ENCODE measurements around the gene PSMD10. TPM values are rescaled to one million over a fixed set of nuclear protein-coding genes. Genes with fewer than 3 reads are reported as not detected.

PSMD10 gene
- total and polyA plus RNA-seq, 2 of the 8 experiments (the other 6 are each of a cell fraction or from before 2014, with no cell fraction given): 49.9 to 79.9 TPM

- Histone ChIP-seq H3K14ac (ENCODE audit: insufficient read length) (no peak overlapping the region), H2BK15ac (ENCODE audit: low read length) (no peak overlapping the region), H3K79me2 (ENCODE audit: control insufficient read depth in 1 of 2, insufficient read depth in 2 of 2, low read length in 2 of 2) (no peaks in the 10 kb centered on the region), H4K5ac (ENCODE audit: insufficient read length, low read depth, low read length) (no peak overlapping the region), H3K23ac (ENCODE audit: insufficient read length) (no peak overlapping the region), H2BK12ac (ENCODE audit: low read depth, low read length) (no peak overlapping the region), H2BK5ac (ENCODE audit: low read depth, low read length) (no peak overlapping the region), H2AK5ac (ENCODE audit: low read depth, low read length) (no peak overlapping the region), H3K4me1 (replicated peaks in 1 of 4; ENCODE audit: control insufficient read depth in 3 of 4, insufficient read depth in 4 of 4, low read length in 3 of 4) (no peaks in the 10 kb centered on the region), H3K27ac (ENCODE audit: low read depth, low read length) (no peak overlapping the region), H3K36me3 (ENCODE audit: control insufficient read depth in 2 of 4, insufficient read depth in 4 of 4, low read length in 3 of 4) (no peaks in the 10 kb centered on the region), H3K4me2 (ENCODE audit: insufficient read depth in 1 of 2, low read depth in 2 of 2, low read length in 2 of 2) (no peak overlapping the region), H3K9me3 (ENCODE audit: insufficient read depth in 2 of 2, low read depth in 1 of 2, low read length in 1 of 2) (no peaks in the 10 kb centered on the region), H2BK20ac (ENCODE audit: low read length) (no peak overlapping the region), H2BK120ac (replicated peaks; ENCODE audit: low read depth, low read length) (no peak overlapping the region), H4K91ac (replicated peaks; ENCODE audit: insufficient read length, low read length) (no peak overlapping the region), H3K27me3 (replicated peaks in 1 of 4; ENCODE audit: control insufficient read depth in 3 of 4, extremely low read depth in 1 of 4, insufficient read depth in 3 of 4, low read length in 3 of 4) (no peaks in the 10 kb centered on the region), H4K20me1 (replicated peaks in 1 of 2; ENCODE audit: control insufficient read depth in 1 of 2, insufficient read depth in 2 of 2, low read length in 2 of 2) (no peaks in the 10 kb centered on the region), H4K8ac (ENCODE audit: extremely low read depth, insufficient read depth, low read length) (no peak overlapping the region), H3K4ac (replicated peaks; ENCODE audit: insufficient read length, low read depth, low read length) (no peak overlapping the region), H3K79me1 (ENCODE audit: low read depth, low read length) (no peaks in the 10 kb centered on the region), H2AFZ (ENCODE audit: low read length) (no peak overlapping the region), H3K56ac (replicated peaks; ENCODE audit: insufficient read length, low read depth, low read length) (no peak overlapping the region), H3K4me3 (ENCODE audit: extremely low read depth in 1 of 4, insufficient read depth in 2 of 4, low read depth in 3 of 4, low read length in 4 of 4) (no peak overlapping the region), H3K18ac (ENCODE audit: extremely low read depth, low read length) (no peak overlapping the region), H3K9ac (replicated peaks in 1 of 4; ENCODE audit: extremely low read depth in 1 of 4, low read depth in 3 of 4, low read length in 3 of 4) (no peak overlapping the region), H3K23me2 (ENCODE audit: low read depth, low read length) (no peaks in the 10 kb centered on the region)
- CTCF ChIA-PET (ENCODE audit: partially characterized antibody): no interaction called here
- FAIRE-seq (no peak), DNase-seq (ENCODE audit: low read depth in 1 of 2, low spot score in 2 of 2) (no peak)
- POLR2A ChIA-PET (ENCODE audit: partially characterized antibody): no interaction called here
- TF ChIP-seq SIN3A (conservative IDR thresholded peaks at IDR 0.05 in 1 of 2, IDR thresholded peaks at IDR 0.05 in 1 of 2; ENCODE audit: low read depth in 1 of 2, low read length in 2 of 2): no peak
- TF ChIP-seq HDAC2 (IDR thresholded peaks at IDR 0.05; ENCODE audit: borderline replicate concordance in 1 of 2, low read depth in 2 of 2, low read length in 2 of 2): no peak
- no peak for TF ChIP-seq KDM4A (IDR thresholded peaks at IDR 0.05; ENCODE audit: low read depth, low read length, severe bottlenecking)
- TF ChIP-seq TEAD4 (IDR thresholded peaks at IDR 0.05; ENCODE audit: low read depth, low read length): no peak
- no peak for TF ChIP-seq BACH1 (IDR thresholded peaks at IDR 0.05; ENCODE audit: low read length)
- TF ChIP-seq KDM5A (IDR thresholded peaks at IDR 0.05; ENCODE audit: low read length): no peak
- no peak for TF ChIP-seq TAF1 (IDR thresholded peaks at IDR 0.05; ENCODE audit: low read depth, low read length)
- TF ChIP-seq GTF2F1 (IDR thresholded peaks at IDR 0.05; ENCODE audit: borderline replicate concordance, low read depth, low read length): no peak
- no peak for TF ChIP-seq RNF2 (IDR thresholded peaks at IDR 0.05; ENCODE audit: borderline replicate concordance, low read depth, low read length, missing control alignments, poor library complexity, severe bottlenecking)
- no peak for TF ChIP-seq HDAC6 (IDR thresholded peaks at IDR 0.05; ENCODE audit: low read depth, low read length)
- TF ChIP-seq E2F6 (IDR thresholded peaks at IDR 0.05): no peak
- no peak for TF ChIP-seq USF2 (IDR thresholded peaks at IDR 0.05; ENCODE audit: low read length)
- TF ChIP-seq POLR2A (IDR thresholded peaks at IDR 0.05; ENCODE audit: control extremely low read depth in 1 of 2, low read depth in 2 of 2, low read length in 2 of 2): no peak
- TF ChIP-seq SRF (IDR thresholded peaks at IDR 0.05; ENCODE audit: low read depth, low read length): no peak
Observed at GRCh38 chrX:108053218-108053617, 38.1 kb downstream of the PSMD10 start.
